Heart right ventricle (tissue), 16 donors: Measurements from ENCODE around the gene EREG. TPM values are rescaled to one million over a fixed set of nuclear protein-coding genes. Genes with fewer than 3 reads are reported as not detected.

Experiments used
- ATAC-seq, 8 donors: fragments of 200-7000 bp; cut with Tn5 transposase; one replicate each; pipeline ENCODE4 v1.9.1; 2020; ENCODE audit warnings: mild to moderate bottlenecking in 8 of 8, moderate library complexity in 8 of 8, moderate number of reproducible peaks in 1 of 8
- DNase-seq, 2 donors: peaks; one replicate each; pipeline ENCODE4 v3.0.0-alpha.2; 2020
- H3K27ac ChIP-seq, 10 donors: fragments of 200-600 bp; sonication (generic) in 2 of 10; one replicate each; pipeline versions ENCODE4 v1.5.0 to v1.8.0; 2020 to 2022; ENCODE audit warnings: mild to moderate bottlenecking in 3 of 10
- H3K27me3 ChIP-seq, 7 donors: fragments of 200-600 bp; one replicate each; pipeline ENCODE4 v1.8.0; 2021 to 2022; ENCODE audit warnings: mild to moderate bottlenecking in 2 of 7
- H3K36me3 ChIP-seq, 9 donors: fragments of 200-600 bp; sonication (generic) in 1 of 9; one replicate each; pipeline versions ENCODE4 v1.5.0 to v1.8.0; 2020 to 2022; ENCODE audit warnings: mild to moderate bottlenecking in 2 of 9
- H3K4me1 ChIP-seq, 9 donors: fragments of 200-600 bp; sonication (generic) in 1 of 9; one replicate each; pipeline versions ENCODE4 v1.5.0 to v1.8.0; 2020 to 2022; ENCODE audit warnings: mild to moderate bottlenecking in 4 of 9
- H3K4me3 ChIP-seq, 10 donors: fragments of 200-600 bp; sonication (generic) in 2 of 10; one replicate each; pipeline versions ENCODE4 v1.5.0 to v1.8.0; 2020 to 2022; ENCODE audit warnings: mild to moderate bottlenecking in 7 of 10, moderate library complexity in 2 of 10
- H3K9me3 ChIP-seq, 11 donors: fragments of 200-600 bp in 10 of 11; sonication (generic) in 2 of 11; one replicate each; pipeline versions ENCODE4 v1.5.0 to v1.8.0; 2013 to 2022; ENCODE audit warnings: mild to moderate bottlenecking in 2 of 11, control low read depth in 1 of 11, moderate library complexity in 1 of 11
- WGBS, 2 donors: extraction: QIAGEN DNeasy Blood & Tissue Kit; methylation state at CpG; one replicate each; pipeline ENCODE4 v1.1.7; 2013; ENCODE audit warnings: inconsistent platforms in 1 of 2; 5-methylcytosine and 5-hydroxymethylcytosine counted together
- intact Hi-C, 10 donors: fragments of 100-400 bp; cut with DNase I; formaldehyde crosslinking; loops; one replicate each; pipeline versions ENCODE4 v1.11.1 to v1.14.2; 2022
- polyA plus RNA-seq, 2 donors: library from polyadenylated mRNA; stranded (reverse); fragments of 200-250 nt; gene quantifications; one replicate each; pipeline ENCODE4 v1.2.3, GENCODE V29; 2013
- total RNA-seq, 10 donors: library from RNA; stranded (reverse); fragmentation: NEBNext Ultra II Directional in 3 of 10; extraction: Animal tissue kit (Norgen Biotek cat#: 25700) in 3 of 10; gene quantifications; one replicate each; pipeline versions ENCODE4 v1.2.1 to v1.2.4, GENCODE V29; 2021 to 2023
- TF ChIP-seq, protein P1 (sequence below), 9 donors: fragments of 200-600 bp; sonication (generic) in 2 of 9; IDR thresholded peaks; one replicate each; pipeline versions ENCODE4 v1.5.0 to v1.8.0; 2021 to 2022; ENCODE audit warnings: antibody characterized with exemption in 9 of 9, mild to moderate bottlenecking in 5 of 9, moderate library complexity in 1 of 9
- donor health status: Arrhythmogenic right ventricular cardiomyopathy.
- donor health status: ischemic (EF 13 %, LVEDD 7.1; RV severe dilation, severe dysfunction).
- donor health status: healthy with polysubstance abuse.
- donor health status: DM: no; HTN: yes; CAD: no.
- donor health status: DM: no; HTN: no; CAD: no.
- donor health status: ischemic (EF 25% LVEDD 6.9; RV normal size, moderate dysfunction).
- donor health status: ischemic (EF 25% LVEDD 5.7; RV mildly dilated, moderate dysfunction).
- donor health status: healthy.
- donor health status: DM: yes; HTN: yes; CAD: no.
- donor health status: Ischemic cardiomyopathy.
- donor health status: ischemic (EF 35%, LVEDD 5.7; RV mildly dilated, moderate dysfunction).
- donor health status: nonischemic (EF 11% LVEDD 7.7; RV severe dilation, severe dysfunction).
- donor health status: DM: yes; HTN: yes; CAD: no.
- donor health status: PGD.
- donor health status: ischemic (EF 29% LVEDD 5.4; RV normal size, mild dysfunction).
- donor health status: nonischemic (EF 23%, LVEDD 6.1; RV moderate dilation, normal function).

EREG gene
- total and polyA plus RNA-seq, 12 donors, result 0.06 to 4.0 (median 0.20) TPM; not detected in 2

DNA sequence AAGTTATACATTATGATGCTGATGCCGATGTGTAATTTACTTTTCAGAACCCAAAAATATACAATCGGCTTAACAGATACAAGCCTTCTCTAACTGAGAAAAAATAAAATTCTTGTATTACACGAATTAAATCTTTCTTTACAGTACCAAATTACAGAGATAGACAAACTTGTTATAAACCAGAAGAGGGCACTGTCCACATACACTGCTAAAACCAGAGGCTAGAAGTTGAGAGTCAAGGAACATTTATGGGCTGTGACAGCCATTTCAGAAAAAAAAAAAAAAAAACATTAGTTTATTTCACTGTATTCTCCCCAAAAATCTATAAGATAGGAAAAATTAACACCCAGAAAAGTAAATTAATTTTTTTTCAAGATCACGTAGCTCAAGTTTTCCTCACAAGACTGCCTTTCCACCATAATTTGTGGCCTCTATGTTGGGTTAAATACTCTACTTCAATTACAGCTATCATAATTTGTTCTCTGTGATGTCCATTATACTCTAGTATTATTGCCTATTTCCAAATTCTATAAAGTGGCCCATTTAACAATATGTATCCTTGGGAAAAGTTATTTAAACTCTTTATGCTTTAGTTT lies 12.0 kb downstream of the EREG start:
- TF ChIP-seq, protein P1, sequence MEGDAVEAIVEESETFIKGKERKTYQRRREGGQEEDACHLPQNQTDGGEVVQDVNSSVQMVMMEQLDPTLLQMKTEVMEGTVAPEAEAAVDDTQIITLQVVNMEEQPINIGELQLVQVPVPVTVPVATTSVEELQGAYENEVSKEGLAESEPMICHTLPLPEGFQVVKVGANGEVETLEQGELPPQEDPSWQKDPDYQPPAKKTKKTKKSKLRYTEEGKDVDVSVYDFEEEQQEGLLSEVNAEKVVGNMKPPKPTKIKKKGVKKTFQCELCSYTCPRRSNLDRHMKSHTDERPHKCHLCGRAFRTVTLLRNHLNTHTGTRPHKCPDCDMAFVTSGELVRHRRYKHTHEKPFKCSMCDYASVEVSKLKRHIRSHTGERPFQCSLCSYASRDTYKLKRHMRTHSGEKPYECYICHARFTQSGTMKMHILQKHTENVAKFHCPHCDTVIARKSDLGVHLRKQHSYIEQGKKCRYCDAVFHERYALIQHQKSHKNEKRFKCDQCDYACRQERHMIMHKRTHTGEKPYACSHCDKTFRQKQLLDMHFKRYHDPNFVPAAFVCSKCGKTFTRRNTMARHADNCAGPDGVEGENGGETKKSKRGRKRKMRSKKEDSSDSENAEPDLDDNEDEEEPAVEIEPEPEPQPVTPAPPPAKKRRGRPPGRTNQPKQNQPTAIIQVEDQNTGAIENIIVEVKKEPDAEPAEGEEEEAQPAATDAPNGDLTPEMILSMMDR (IDR thresholded peaks at IDR 0.05), result peak in 8 of 9 donors; percentile 42 to 75 (median 64)
- no peak overlapping the region for H3K27ac ChIP-seq

DNA sequence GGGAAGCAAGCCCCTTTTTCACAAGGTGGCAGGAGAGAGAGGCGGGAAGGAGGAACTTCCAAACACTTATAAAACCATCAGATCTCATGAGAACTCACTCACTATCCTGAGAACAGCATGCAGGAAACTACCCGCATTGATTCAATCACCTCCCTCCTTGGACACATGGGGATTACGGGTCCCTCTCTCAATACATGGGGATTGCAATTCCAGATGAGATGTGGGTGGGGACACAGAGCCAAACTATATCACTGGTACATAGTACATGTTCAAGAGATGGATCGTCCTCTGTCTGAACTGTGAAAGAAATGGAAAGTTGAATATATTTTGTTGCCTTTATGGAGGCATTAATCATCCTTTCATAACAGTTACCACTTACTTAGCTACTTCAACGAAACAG lies 12.8 kb downstream of the EREG start:
- DNase-seq, result no peak
- 55 to 62% methylated on average over 5 of the region's 5 CpGs for WGBS, 2 donors
- Histone ChIP-seq H3K4me1 (no peaks in the 10 kb centered on the region), H3K4me3 (no peak overlapping the region), H3K9me3 (no peaks in the 10 kb centered on the region), H3K36me3 (no peaks in the 10 kb centered on the region), H3K27me3 (no peaks in the 10 kb centered on the region), H3K27ac (no peak overlapping the region)
- intact Hi-C loops, result loop anchor here (2.0 to 10.0 kb wide), 12 partner anchors 65 to 300 kb away; partner anchors contain the start of gene AREG (in 2 of the 10)
- no peak for ATAC-seq
- TF ChIP-seq, protein P1 (IDR thresholded peaks at IDR 0.05), result no peak

More for the DNA sequence above, 12.0 kb downstream of the EREG start:
- WGBS, 2 donors, result 60 to 61% methylated on average over 4 of the region's 4 CpGs
- H3K27me3 ChIP-seq, result peaks cover 0 to under 1% (median 0%) of the 10 kb centered on the region in 7 donors
- H3K36me3 ChIP-seq, result no peaks in the 10 kb centered on the region
- no peak for DNase-seq
- H3K9me3 ChIP-seq, result no peaks in the 10 kb centered on the region
- intact Hi-C loops, result loop anchor here (2.0 to 10.0 kb wide), 12 partner anchors 65 to 300 kb away; partner anchors contain the start of gene AREG (in 2 of the 10)
- peak in 5 of 8 donors; percentile 46 to 73 (median 71) for ATAC-seq
- H3K4me3 ChIP-seq, result no peak overlapping the region
- H3K4me1 ChIP-seq, result no peaks in the 10 kb centered on the region

DNA sequence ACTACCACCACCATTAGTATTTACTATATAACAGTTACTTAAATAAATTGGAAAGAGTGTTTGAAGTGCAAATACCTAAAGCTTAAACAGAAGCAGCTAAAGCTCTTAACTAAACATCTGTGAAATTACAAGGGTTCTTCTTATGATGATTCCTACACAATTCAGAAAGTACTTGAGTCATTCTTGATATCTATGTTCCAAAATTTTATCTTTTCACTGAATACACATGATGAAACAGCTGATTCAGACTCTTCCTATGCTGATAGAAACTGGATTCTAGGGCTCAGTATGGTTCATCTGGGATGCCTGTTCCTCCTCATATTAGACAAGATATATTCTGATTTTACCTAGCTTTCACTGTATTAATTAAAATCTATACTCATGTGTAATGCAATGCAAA lies 13.6 kb downstream of the EREG start:
- Histone ChIP-seq H3K4me1 (no peaks in the 10 kb centered on the region), H3K27ac (no peak overlapping the region), H3K4me3 (no peak overlapping the region), H3K27me3 (no peaks in the 10 kb centered on the region), H3K9me3 (no peaks in the 10 kb centered on the region), H3K36me3 (no peaks in the 10 kb centered on the region)
- ATAC-seq, result no peak
- intact Hi-C loops, result loop anchor here (5.0 to 10.0 kb wide), 9 partner anchors 64 to 299 kb away; partner anchors contain the start of gene AREG (in 2 of the 10)
- TF ChIP-seq, protein P1 (IDR thresholded peaks at IDR 0.05), result no peak
- DNase-seq, result no peak

DNA sequence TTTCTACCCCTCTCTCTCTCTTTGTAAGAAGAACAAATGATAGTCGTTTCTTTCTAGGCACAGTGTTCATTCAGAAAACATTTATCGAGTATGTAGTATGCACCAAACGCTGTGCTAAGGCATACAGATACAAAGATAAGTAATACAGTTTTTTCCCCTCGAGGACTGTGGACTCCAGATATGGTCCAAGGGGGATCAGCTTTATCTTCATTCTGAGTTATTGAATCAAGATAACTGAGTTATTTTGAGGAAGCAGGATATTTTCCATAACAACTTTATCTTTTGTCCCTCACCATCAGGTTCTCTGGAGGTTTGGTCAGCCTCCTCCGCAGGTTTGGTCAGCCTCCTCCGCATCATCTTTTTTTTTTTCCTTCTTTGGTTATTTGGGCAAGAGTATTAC lies 15.0 kb downstream of the EREG start:
- no peaks in the 10 kb centered on the region for H3K4me1 ChIP-seq
- no peaks in the 10 kb centered on the region for H3K27me3 ChIP-seq
- intact Hi-C loops, result loop anchor here (5.0 to 10.0 kb wide), 9 partner anchors 62 to 297 kb away; partner anchors contain the start of gene AREG (in 3 of the 10)
- no peaks in the 10 kb centered on the region for H3K36me3 ChIP-seq
- TF ChIP-seq, protein P1 (IDR thresholded peaks at IDR 0.05), result no peak
- H3K4me3 ChIP-seq, result no peak overlapping the region
- no peak for DNase-seq
- H3K9me3 ChIP-seq, result no peaks in the 10 kb centered on the region
- H3K27ac ChIP-seq, result no peak overlapping the region
- 66 to 78% methylated on average over 6 of the region's 6 CpGs for WGBS, 2 donors
- ATAC-seq, result no peak
